Fibroblast of mammary gland (primary cell): ENCODE measurements around the gene NRROS.
"Not testable (repeated sequence)": the region's sequence is repeated elsewhere in the genome, so short reads cannot be mapped to it uniquely, and the experiment has no call there.

Source experiments
- DNase-seq: peaks from one replicate; pipeline ENCODE4 v3.0.0-alpha.2; 2010; ENCODE audit warnings: low read depth
- H3K4me3 ChIP-seq: 2 replicates; pipeline ENCODE4 v1.5.1; 2011; ENCODE audit warnings: low read depth, mild to moderate bottlenecking, low read length, moderate library complexity; ENCODE audit not compliant: control insufficient read depth
- TF ChIP-seq, protein P1 (sequence below): conservative IDR thresholded peaks from 2 replicates; pipeline ENCODE4 v1.5.1; 2011; ENCODE audit warnings: low read depth, low read length, inconsistent platforms; ENCODE audit not compliant: control insufficient read depth, insufficient read depth

Gene NRROS

DNA sequence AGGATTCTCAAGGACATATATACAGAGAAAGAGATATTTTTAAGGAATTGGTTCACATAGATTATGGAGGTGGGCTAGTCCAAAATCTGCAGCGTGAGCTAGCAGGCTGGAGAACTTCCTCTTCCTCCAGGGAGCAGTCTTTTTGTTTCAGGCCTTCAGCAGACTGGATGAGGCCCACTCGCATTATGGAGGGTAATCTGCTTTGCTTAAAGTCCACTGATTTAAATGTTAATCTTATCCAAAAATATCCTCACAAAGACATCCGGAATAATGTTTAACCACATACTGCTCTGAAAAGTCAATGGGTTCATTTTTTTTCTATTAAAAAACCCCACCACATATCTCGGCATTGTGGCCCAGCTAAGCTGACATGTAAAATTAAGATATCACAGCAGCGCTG lies 22.2 kb upstream of the NRROS start:
- DNase-seq = no peak
- TF ChIP-seq, protein P1, sequence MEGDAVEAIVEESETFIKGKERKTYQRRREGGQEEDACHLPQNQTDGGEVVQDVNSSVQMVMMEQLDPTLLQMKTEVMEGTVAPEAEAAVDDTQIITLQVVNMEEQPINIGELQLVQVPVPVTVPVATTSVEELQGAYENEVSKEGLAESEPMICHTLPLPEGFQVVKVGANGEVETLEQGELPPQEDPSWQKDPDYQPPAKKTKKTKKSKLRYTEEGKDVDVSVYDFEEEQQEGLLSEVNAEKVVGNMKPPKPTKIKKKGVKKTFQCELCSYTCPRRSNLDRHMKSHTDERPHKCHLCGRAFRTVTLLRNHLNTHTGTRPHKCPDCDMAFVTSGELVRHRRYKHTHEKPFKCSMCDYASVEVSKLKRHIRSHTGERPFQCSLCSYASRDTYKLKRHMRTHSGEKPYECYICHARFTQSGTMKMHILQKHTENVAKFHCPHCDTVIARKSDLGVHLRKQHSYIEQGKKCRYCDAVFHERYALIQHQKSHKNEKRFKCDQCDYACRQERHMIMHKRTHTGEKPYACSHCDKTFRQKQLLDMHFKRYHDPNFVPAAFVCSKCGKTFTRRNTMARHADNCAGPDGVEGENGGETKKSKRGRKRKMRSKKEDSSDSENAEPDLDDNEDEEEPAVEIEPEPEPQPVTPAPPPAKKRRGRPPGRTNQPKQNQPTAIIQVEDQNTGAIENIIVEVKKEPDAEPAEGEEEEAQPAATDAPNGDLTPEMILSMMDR = no peak
- H3K4me3 ChIP-seq = no peak overlapping the region

DNA sequence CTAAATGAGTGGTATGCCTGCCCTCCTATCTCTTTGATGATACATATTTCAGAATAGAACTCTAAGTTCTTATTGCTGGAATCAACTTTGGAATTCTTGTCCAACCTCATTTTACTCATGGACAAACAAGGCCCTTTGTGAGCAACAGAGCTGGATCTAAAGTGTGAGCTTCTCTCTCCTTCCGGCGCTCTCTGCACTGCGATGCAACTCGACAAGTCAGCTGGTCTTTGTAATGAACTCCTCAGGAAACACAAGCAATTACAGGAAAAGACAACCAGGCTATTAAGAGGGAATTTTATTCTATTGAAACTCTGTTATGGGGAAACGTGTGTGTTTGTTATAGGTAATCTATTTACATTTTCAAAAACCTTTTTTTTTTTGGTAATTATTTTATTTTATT lies 20.3 kb upstream of the NRROS start:
- TF ChIP-seq, protein P1 = no peak
- DNase-seq = no peak
- H3K4me3 ChIP-seq = no peak overlapping the region

DNA sequence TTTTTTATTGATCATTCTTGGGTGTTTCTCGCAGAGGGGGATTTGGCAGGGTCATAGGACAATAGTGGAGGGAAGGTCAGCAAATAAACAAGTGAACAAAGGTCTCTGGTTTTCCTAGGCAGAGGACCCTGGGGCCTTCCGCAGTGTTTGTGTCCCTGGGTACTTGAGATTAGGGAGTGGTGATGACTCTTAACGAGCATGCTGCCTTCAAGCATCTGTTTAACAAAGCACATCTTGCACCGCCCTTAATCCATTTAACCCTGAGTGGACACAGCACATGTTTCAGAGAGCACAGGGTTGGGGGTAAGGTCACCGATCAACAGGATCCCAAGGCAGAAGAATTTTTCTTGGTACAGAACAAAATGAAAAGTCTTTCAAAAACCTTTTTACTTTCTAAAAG lies 19.9 kb upstream of the NRROS start:
- H3K4me3 ChIP-seq, DNase-seq: not testable (repeated sequence)

DNA sequence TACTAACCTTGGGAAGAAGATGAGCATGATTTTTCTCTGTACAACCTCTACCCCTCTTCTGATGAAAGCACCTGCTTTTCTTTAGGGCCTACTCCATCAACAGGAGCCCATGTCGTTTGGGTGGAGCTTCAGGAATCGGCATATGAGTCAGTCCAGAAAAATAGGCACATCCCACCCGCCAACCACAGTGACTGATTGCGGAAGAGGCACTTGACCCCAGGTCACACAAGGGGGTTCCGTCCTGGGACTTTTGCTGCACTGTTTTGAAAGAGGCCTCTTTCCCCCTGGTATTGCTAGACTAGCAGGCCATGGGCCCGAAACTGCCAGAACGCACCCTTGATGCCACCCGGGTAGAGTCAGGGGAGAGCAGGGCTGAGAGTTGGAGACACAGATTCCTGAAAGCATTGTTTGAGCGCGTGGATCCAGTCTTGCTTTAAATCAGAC lies 19.3 kb upstream of the NRROS start:
- peak; percentile 33 for DNase-seq
- TF ChIP-seq, protein P1 = no peak
- H3K4me3 ChIP-seq = no peak overlapping the region

DNA sequence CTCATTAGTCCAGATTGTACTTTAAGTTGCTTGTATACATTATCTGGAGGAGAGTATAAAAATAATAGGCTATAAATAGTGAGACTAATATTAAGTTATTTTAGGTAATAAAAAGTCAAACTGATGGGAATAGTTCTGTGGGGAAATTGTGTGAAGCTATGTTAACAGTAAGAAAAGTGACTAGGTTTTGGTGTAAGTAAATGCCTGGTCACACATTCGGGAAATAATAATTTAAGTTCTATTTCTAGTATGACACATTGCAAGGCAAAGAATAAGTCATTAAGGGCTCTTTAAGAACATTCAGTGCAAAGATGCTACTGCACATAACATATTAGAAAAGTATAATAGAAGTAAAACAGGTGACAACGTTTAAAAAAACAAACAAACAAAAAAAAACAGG lies 18.8 kb upstream of the NRROS start:
- no peak for DNase-seq
- H3K4me3 ChIP-seq = no peak overlapping the region
- TF ChIP-seq, protein P1 = no peak

DNA sequence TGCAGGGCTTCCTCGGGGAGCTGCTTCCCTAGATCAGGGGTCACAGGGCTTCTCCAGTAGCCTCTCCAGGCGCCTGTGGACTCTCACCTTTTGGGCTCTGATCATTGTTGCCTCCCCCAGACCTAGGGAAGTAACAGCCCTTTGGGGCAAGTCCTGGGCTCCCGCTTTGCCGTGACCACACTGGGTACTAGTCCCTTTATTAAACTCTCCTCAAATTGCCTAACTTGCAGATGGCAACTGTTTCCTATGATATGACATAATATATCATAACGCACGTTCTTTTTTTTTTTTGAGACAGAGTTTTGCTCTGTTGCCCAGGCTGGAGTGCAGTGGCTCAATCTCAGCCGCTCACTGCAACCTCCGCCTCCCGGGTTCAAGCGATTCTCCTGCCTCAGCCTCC lies 17.9 kb upstream of the NRROS start:
- no peak overlapping the region for H3K4me3 ChIP-seq
- no peak for DNase-seq
- TF ChIP-seq, protein P1 = no peak

DNA sequence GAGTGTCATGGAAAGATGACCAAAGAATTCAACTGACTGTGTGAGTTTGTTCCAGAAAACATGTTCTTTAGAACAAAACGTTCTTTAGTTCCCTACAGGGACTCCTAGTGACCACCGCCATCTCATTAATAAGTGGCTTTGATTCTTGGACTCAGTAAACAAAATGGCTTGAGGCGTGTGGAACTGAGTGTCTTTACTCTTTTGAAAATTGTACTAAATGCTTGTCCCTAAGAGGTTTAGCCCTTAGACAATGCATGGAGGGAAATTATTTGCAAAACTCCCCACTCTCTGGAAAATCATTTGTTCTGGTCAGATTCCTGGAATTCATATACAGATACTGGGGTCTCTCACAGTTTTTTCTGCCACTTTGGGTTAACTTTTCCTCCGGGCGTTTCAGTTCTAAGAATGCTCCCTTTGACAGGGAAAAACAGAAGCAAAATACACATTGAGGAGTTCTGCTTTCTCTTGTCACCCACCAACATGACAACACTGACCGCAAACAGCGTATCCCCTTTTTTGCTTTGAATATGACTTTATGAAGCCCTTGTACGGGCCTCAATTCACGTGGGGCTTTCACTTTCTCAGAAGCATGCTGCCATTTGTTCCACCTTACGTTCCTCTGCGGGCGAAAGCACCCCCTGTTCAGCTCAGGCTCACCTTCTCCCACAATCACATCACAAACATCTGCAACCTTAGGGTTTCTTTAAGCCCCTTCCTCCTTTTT lies 15.3 kb upstream of the NRROS start:
- no peak overlapping the region for H3K4me3 ChIP-seq
- TF ChIP-seq, protein P1 = no peak
- DNase-seq = no peak
